ENCODE measurements around the gene AP5M1. TPM values are rescaled to one million over a fixed set of nuclear protein-coding genes. Genes with fewer than 3 reads are reported as not detected.
"Not testable (repeated sequence)": the region's sequence is repeated elsewhere in the genome, so short reads cannot be mapped to it uniquely, and the experiment has no call there.

Gene AP5M1
- total RNA-seq, 1 donor from 2014 or later = 42.9 TPM

- intact Hi-C loops (cut with DNase I); DNase-seq (ENCODE audit: missing footprints); ATAC-seq: not testable (repeated sequence)
Observed at GRCh38 chr14:57343545-57344297, 75.0 kb downstream of the AP5M1 start.

GRCh38 chr14:57345106-57345505, 76.3 kb downstream of the AP5M1 start:
- ATAC-seq (no peak), DNase-seq (ENCODE audit: missing footprints) (no peak)
- intact Hi-C loops (cut with DNase I) = no loop called here

GRCh38 chr14:57346741-57347140, 78.0 kb downstream of the AP5M1 start:
- intact Hi-C loops (cut with DNase I) = no loop called here
- DNase-seq (ENCODE audit: missing footprints) = no peak
- ATAC-seq = no peak

Other genes starting within 250 kb of the AP5M1 start
- gene EXOC5, start 66 bp upstream of the AP5M1 start, total RNA-seq = 63.3 TPM
- gene NAA30, start 121.6 kb downstream of the AP5M1 start, total RNA-seq = 22.0 TPM
- not detected for gene CCDC198, start 224.9 kb downstream of the AP5M1 start, total RNA-seq